ENCODE measurements around the gene VSNL1.

DNA sequence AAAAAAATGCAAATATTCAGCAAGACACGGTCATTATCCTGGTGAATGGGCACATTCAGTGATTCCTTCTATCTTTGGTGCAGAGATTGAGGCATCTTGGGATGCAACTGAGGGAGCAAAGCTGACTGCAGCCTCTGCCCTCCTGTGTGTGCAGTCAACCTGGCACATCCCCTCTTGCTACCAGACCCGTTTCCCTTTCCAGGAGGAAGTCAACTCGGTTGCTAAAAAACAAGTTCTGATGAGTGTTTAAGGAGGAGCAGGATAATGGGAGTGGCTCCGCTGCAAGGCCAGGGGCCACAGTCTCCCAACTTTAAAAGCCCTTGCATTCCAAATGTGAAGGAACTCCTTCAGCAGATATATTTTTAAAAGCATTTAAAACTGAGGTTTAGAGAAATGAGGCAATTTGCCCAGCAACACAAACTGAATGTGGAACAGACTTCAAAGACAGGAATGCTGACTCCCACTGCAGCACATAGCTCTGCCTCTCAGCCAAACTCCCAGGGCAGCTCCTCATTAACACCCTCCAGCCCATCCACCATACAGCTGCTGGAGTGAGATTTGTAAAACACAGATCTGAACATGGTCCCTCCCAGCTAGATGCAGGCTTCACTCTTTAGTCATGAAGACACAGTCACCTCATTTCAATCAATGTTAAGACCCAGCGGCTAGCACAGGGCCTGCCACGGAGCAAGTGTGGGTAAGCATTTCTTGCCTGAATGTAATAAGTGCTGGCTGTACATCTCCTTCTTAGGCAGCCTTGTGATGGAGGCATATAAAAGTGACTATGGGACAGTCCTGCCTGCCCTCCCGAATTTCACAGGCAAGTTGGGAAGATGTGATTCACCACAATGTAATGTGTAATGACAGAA lies 54.3 kb downstream of the VSNL1 start:
- TF ChIP-seq, protein P1, sequence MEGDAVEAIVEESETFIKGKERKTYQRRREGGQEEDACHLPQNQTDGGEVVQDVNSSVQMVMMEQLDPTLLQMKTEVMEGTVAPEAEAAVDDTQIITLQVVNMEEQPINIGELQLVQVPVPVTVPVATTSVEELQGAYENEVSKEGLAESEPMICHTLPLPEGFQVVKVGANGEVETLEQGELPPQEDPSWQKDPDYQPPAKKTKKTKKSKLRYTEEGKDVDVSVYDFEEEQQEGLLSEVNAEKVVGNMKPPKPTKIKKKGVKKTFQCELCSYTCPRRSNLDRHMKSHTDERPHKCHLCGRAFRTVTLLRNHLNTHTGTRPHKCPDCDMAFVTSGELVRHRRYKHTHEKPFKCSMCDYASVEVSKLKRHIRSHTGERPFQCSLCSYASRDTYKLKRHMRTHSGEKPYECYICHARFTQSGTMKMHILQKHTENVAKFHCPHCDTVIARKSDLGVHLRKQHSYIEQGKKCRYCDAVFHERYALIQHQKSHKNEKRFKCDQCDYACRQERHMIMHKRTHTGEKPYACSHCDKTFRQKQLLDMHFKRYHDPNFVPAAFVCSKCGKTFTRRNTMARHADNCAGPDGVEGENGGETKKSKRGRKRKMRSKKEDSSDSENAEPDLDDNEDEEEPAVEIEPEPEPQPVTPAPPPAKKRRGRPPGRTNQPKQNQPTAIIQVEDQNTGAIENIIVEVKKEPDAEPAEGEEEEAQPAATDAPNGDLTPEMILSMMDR (IDR thresholded peaks at IDR 0.05) = no peak
- TF ChIP-seq POLR2A (IDR thresholded peaks at IDR 0.05) = no peak
- no peak for TF ChIP-seq POLR2AphosphoS5 (IDR thresholded peaks at IDR 0.05)
